Measurements from ENCODE around the gene SRSF6.
"Not testable (repeated sequence)": the region's sequence is repeated elsewhere in the genome, so short reads cannot be mapped to it uniquely, and the experiment has no call there.

Gene SRSF6

DNA sequence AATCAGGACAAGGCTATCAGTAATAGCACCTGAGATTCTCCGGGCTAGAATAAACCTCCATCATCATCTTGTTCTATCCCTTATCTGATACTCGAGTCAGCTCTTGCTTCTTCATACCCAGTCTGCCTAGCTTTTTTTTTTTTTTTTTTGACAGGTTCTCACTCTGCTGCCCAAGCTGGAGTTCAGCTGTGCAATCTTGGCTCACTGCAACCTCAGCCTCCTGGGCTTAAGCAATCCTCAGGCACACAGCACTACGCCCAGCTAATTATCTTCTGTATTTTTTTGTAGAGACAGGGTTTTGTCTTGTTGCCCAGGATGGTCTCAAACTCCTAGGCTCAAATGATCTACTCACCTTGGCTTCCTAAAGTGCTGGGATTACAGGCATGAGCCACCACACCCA lies 19.5 kb downstream of the SRSF6 start:
- DNase-seq = no peak

DNA sequence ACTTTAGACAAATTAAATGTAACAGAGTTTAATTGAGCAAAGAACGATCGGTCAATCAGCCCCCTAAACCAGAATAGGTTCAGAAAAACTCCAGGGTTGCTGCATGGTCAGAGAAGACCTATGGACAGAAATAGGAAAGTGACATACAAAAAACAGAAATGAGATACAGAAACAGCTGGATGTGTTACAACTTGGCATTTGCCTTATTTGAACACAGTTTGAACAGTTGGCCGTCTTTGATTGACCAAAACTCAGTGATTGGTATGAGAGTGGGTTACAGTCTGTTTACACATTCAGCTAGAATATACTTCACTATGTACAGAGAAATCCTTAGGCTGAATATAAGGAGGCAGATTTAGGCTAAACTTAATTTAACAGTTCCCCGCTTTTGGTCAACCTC lies 19.9 kb downstream of the SRSF6 start:
- no peak for DNase-seq

DNA sequence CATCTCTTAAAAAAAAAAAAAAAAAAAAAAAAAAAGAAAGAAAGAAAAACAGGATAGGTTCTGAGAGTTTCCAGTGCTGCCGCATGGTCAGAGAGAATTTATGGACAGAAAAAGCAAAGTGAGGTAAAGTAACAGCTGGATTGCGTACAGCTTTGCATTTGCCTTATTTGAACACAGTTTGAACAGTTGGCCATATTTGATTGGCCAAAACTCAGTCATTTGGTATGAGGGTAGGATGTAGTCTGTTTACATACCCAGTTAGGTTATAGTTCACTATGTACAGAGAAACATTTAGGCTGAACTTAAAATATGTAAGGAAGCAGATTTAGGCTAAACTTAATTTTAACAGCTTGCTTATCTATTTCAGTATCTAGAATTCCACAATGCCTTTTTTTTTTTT lies 32.3 kb downstream of the SRSF6 start:
- no peak for DNase-seq

DNA sequence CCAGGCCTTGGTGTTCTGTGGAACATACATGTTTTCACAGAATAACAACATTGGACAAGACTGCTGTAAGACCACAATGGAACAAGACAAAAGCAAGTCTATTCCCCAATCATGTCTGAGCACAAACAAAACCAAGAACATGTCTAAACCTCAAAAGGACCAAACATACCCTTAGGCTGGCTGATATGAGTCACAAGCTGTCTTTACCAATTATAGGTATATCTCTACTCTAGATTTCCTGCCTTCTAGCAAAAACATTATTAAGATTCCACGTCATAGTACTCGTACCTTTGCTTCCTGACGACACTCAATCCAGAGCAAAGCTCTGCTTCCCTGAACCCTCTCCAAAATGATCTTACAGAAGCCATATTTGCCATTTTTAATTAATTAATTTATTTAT lies 34.4 kb downstream of the SRSF6 start:
- no peak for DNase-seq

DNA sequence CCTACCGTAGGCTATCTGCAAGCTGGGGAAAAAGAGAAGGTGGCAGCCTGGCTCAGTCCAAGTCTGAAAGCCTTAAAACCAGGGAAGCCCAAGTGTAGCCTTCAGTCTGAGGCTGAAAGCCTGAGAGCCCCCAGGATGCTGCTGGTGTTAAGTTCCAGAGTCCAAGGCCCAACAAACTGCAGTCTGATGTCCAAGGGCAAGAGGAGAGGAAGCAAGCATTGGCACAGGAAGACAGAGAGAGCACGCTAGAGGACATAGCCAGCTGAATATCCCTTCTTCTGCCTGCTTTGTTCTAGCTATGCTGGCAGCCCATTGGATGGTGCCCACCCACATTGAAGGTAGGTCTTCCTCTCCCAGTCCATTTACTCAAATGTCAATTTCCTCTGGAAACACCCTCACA lies 37.7 kb downstream of the SRSF6 start:
- no peak for DNase-seq

DNA sequence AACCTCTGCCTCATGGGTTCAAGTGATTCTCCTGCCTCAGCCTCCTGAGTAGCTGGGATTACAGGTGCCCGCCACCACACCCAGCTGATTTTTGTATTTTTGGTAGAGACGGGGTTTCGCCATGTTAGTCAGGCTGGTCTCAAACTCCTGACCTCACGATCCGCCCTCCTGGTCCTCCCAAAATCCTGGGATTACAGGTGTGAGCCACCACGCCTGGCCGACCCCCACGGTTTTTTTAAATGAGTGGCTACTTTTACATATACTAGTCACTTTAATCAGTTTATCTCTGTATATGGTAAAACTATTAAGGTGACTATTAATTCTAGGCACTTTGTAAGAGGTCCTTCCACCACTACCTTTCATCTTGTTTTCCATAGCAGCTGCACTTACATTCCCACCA lies 44.3 kb downstream of the SRSF6 start:
- not testable (repeated sequence) for DNase-seq

DNA sequence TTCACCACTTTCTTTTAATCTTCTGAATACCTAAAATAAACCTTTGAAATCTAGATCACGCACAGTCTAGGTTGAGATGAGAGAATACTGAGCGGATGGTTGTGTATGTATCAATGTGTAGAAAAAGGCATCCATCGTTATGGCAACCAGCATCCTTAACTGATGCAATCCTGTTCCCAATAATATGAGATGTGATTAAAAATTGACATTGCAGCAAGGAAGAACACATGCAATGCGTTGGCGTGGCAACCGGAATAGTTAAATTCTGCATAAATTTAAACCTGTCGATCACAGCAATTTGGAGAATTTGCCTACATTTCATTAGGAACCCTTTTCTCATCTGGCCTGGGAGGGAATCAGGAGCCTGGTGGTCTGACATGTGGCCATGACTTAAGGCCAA lies 48.5 kb downstream of the SRSF6 start:
- no peak for DNase-seq

DNA sequence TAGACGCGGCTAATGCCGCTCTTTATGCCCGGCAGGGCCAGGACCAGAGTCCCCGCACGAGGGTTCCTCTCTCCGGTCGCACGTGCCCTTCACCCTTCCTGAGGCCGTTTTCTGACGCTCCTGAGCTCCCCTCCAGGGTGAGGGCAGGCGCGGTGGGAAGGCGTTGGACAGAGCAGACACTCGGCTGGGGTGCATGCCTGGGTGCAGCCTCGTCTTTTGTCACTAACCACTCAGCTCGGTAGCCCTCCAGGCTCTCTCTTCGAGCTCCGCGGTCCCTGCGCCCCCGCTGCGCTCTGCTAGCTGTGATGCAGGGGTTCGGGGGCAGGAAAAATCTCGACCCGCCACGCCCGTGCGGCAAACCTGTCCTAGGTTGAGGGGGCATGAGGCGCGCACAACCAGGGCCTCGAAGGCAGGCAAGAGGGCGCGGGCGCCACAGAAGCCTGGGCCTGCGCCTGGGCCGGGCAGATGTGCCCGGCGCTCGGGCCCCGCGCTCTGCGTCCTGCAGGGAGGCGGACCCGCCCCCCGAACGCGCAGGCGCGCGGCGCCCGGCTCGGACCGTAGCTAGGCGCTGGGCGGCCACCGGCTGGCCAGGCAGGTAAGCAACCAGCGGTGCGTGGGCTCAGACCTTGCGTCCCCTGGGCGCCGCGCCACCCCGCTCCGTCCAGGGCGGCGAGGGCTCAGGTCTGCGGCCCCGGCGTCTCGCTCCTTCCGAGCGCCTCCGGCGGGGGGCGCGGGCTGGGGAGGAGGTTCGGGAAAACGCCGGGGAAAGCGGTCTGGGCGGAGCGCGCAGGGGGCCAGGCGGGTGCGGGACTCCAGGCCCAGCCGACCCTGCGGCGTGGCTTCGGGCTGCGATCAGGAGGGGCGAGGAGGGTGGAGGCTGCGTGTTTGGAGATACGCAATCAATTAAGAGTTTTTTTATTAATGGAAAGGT lies 49.7 kb downstream of the SRSF6 start, which contains the start of gene L3MBTL1:
Gene L3MBTL1, plus strand, starts transcription at position 548 of the 931 bp plus-strand sequence. CDS start 5,807 bp downstream, outside the sequence.
- no peak for DNase-seq

DNA sequence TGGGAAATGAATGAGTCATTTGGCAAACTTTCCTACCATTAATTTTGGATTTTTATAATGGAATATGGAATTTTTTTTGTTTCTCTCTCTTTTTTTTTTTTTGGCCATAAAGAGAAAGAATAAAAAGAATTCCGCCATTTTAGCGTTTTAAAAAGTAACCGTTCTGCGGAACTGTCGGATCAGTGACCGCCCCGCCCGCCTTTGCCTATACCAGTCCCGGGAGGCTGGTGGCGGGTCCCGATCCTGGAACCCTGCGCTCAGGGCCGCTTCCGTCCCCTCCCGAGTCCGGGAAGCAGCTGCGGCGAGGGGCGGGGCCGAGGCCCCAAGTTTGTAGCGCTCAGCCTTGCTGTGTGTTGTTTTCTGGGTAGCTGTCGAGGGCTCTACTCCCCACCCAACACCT lies 50.4 kb downstream of the SRSF6 start:
- no peak for DNase-seq

DNA sequence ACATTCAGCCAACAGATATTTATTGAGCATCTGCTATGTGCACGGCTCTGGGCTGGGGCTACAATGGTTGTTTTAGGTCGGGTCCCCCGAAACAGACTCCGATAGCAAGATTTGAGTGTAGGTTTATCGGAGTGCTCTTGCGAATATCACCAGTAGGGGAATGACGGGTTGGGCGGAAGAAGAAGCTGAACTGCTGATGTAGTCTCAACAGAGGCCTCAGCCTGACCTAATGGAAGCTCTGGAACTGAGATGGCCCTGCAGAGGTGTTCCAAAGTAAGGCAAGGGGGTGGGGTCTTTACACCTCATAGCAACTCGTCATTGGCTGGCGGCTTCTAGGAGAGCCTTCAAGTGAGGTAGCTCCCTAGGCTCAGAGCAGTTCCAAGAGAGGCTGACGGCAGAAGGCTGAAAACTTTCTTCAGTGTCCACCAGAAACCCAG lies 50.9 kb downstream of the SRSF6 start:
- DNase-seq = no peak

DNA sequence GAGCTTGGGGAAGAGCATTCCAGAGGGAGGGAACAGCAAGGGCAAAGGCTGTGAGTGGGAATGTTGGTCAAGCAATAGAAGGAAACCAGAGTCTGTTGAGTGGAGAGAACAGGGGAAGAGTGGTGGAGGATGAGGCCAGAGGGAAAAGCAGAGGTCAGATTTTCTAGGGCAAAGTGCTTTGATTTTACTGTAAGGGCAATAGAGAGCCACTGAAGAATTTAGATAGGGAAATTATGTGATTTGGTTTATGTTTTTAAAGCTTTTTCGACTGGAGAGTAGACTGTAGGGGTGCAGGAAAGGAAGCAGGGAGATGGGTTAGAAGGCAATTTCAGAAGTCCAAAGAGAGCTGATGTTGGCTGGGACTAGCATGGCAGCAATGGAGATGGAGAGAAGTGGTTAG lies 54.2 kb downstream of the SRSF6 start:
- DNase-seq = no peak

DNA sequence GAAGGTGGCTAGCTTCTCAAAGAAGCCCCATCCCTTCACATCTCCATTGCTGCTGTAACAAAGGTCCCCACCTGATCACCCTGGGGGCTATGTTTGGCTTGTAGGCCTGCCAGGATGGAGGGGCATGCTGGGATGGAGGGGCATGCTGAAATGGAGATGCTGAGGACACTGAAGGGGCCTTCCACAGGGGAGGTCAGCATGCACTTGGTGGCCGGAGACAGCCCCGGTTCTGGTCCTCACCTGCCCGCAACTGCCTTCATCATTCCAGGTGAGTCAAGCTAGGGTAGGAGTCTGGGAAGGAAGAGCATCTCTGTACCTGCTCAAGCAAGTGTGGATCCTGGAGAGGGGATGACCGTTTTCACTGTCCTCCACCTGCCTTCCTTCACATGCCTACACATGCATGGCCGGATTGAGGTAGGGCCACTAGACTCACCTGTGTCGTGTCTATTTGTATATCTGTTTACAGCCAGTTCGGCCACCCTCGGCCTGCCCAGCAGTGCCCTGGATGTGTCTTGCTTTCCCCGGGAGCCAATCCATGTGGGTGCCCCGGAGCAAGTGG lies 55.8 kb downstream of the SRSF6 start:
- no peak for DNase-seq
